Osteoblast (primary cell): ENCODE measurements around the gene ICAM4. TPM values are rescaled to one million over a fixed set of nuclear protein-coding genes. Genes with fewer than 3 reads are reported as not detected.
"Not testable (repeated sequence)": the region's sequence is repeated elsewhere in the genome, so short reads cannot be mapped to it uniquely, and the experiment has no call there.

ENCODE experiments used
- DNase-seq: peaks from one replicate; pipeline ENCODE4 v3.0.0; 2011; ENCODE audit warnings: low spot score, mixed read lengths; ENCODE audit not compliant: insufficient read length; ENCODE audit errors: missing footprints
- H2AFZ ChIP-seq: 2 replicates; pipeline ENCODE4 v1.6.0; 2011; ENCODE audit warnings: mild to moderate bottlenecking, low read length
- H3K27ac ChIP-seq: 2 replicates; pipeline ENCODE4 v1.5.1; 2011; ENCODE audit warnings: mild to moderate bottlenecking, low read depth, low read length, moderate library complexity
- H3K27me3 ChIP-seq: 2 replicates; pipeline ENCODE4 v1.6.0; 2012; ENCODE audit warnings: mild to moderate bottlenecking, control low read depth, inconsistent platforms, low read length, moderate library complexity; ENCODE audit not compliant: insufficient read depth
- H3K36me3 ChIP-seq: 2 replicates; pipeline ENCODE4 v1.5.1; 2011; ENCODE audit warnings: mild to moderate bottlenecking, low read length, control low read depth, moderate library complexity; ENCODE audit not compliant: insufficient read depth
- H3K4me1 ChIP-seq: 2 replicates; pipeline ENCODE4 v1.5.1; 2011; ENCODE audit warnings: mild to moderate bottlenecking, low read length, control low read depth, moderate library complexity; ENCODE audit not compliant: insufficient read depth
- H3K4me2 ChIP-seq: 2 replicates; pipeline ENCODE4 v1.6.0; 2011; ENCODE audit warnings: mild to moderate bottlenecking, low read length; ENCODE audit not compliant: insufficient read depth
- H3K4me3 ChIP-seq: fragments of 200-600 bp; sonication (generic); 3 replicates; pipeline ENCODE4 v1.5.1; 2012; ENCODE audit warnings: mild to moderate bottlenecking, low read length, inconsistent platforms; ENCODE audit not compliant: insufficient read depth
- H3K79me2 ChIP-seq: 2 replicates; pipeline ENCODE4 v1.6.0; 2012; ENCODE audit warnings: mild to moderate bottlenecking, low read length, control low read depth, inconsistent platforms; ENCODE audit not compliant: insufficient read depth
- H3K9me3 ChIP-seq: 2 replicates; pipeline ENCODE4 v1.5.1; 2011; ENCODE audit warnings: low read depth, low read length, control low read depth
- H4K20me1 ChIP-seq: 2 replicates; pipeline ENCODE4 v1.6.0; 2012; ENCODE audit warnings: mild to moderate bottlenecking, low read length, control low read depth; ENCODE audit not compliant: insufficient read depth
- small RNA-seq: library from RNA; depleted of rRNA; stranded (forward); fragments of <200 nt; gene quantifications from one replicate; pipeline ENCODE3, GENCODE V24; 2012
- total RNA-seq: library from RNA; depleted of rRNA; stranded (reverse); fragments of >200 nt; gene quantifications from 2 replicates; pipeline ENCODE4 v1.2.3, GENCODE V29; 2012
- TF ChIP-seq, protein P1 (sequence below): IDR thresholded peaks from 2 replicates; pipeline ENCODE4 v1.5.1; 2011; ENCODE audit warnings: mild to moderate bottlenecking, low read depth, low read length, moderate library complexity; ENCODE audit errors: extremely low read depth

Gene ICAM4
- total RNA-seq, 1 donor, result under 0.01 TPM

GRCh38 chr19:10333758-10334587 lies 47.2 kb downstream of the ICAM4 start:
- DNase-seq, result peak; percentile 74

GRCh38 chr19:10334588-10335351 lies 48.0 kb downstream of the ICAM4 start:
- TF ChIP-seq, protein P1, sequence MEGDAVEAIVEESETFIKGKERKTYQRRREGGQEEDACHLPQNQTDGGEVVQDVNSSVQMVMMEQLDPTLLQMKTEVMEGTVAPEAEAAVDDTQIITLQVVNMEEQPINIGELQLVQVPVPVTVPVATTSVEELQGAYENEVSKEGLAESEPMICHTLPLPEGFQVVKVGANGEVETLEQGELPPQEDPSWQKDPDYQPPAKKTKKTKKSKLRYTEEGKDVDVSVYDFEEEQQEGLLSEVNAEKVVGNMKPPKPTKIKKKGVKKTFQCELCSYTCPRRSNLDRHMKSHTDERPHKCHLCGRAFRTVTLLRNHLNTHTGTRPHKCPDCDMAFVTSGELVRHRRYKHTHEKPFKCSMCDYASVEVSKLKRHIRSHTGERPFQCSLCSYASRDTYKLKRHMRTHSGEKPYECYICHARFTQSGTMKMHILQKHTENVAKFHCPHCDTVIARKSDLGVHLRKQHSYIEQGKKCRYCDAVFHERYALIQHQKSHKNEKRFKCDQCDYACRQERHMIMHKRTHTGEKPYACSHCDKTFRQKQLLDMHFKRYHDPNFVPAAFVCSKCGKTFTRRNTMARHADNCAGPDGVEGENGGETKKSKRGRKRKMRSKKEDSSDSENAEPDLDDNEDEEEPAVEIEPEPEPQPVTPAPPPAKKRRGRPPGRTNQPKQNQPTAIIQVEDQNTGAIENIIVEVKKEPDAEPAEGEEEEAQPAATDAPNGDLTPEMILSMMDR, result no peak
- DNase-seq, result peak; percentile 99
- H2AFZ ChIP-seq, result peak overlapping the region; percentile 96

More at GRCh38 chr19:10333758-10334587, 47.2 kb downstream of the ICAM4 start:
- TF ChIP-seq, protein P1, result no peak
- H3K4me1 ChIP-seq, result peaks cover 22% of the 10 kb centered on the region
- peak overlapping the region; percentile 96 for H2AFZ ChIP-seq
- peak overlapping the region; percentile 99 for H3K4me3 ChIP-seq
- peak overlapping the region; percentile 96 for H3K27ac ChIP-seq
- no peaks in the 10 kb centered on the region for H3K9me3 ChIP-seq
- peaks cover 26% of the 10 kb centered on the region for H4K20me1 ChIP-seq
- peaks cover 42% of the 10 kb centered on the region for H3K79me2 ChIP-seq
- peaks cover 15% of the 10 kb centered on the region for H3K36me3 ChIP-seq
- peak overlapping the region; percentile 99 for H3K4me2 ChIP-seq
- no peaks in the 10 kb centered on the region for H3K27me3 ChIP-seq

DNA sequence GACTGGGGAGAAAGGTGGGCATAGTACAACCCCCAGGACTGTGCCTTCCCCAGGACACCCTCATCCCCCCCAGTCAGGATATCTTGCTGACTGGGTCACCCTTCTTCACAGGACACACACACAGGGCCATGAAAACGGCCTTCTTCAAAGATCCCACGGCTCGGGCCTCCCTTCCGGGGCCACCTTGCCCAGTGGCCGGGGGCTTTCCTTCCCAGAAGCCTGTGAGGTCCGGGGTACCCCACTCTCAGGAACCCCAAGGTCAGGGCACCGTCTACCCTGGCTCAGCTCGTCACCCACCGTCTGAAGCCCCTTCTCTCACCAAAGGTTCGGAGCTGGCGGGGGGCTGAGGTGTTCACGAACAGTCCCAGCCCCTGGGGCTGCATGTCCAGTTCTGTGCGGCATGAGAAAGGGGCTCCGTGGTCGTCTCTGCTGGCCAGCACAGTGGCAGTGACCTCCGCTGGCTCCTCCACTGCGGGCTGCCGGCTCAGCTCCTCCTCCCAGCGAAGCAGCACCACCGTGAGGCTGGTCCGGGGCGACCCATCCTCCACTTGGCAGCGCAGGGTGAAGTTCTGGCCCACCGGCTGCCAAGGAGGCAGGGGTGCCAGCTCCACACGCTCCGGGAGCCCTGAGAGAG lies 48.7 kb downstream of the ICAM4 start:
- TF ChIP-seq, protein P1, result no peak
- Histone ChIP-seq H3K4me1 (peaks cover 22% of the 10 kb centered on the region), H3K4me2 (peak overlapping the region; percentile 99), H3K9me3 (no peaks in the 10 kb centered on the region), H3K4me3 (peak overlapping the region; percentile 99), H4K20me1 (peaks cover 15% of the 10 kb centered on the region), H3K27me3 (no peaks in the 10 kb centered on the region), H3K27ac (no peak overlapping the region), H3K36me3 (peaks cover 2% of the 10 kb centered on the region), H3K79me2 (peaks cover 28% of the 10 kb centered on the region), H2AFZ (peak overlapping the region; percentile 96)
- DNase-seq, result no peak

More at GRCh38 chr19:10334588-10335351, 48.0 kb downstream of the ICAM4 start:
- H3K79me2 ChIP-seq, result peaks cover 34% of the 10 kb centered on the region
- H3K4me2 ChIP-seq, result peak overlapping the region; percentile 99
- H3K4me3 ChIP-seq, result peak overlapping the region; percentile 99
- no peaks in the 10 kb centered on the region for H3K9me3 ChIP-seq
- peaks cover 9% of the 10 kb centered on the region for H3K36me3 ChIP-seq
- peaks cover 22% of the 10 kb centered on the region for H3K4me1 ChIP-seq
- H3K27me3 ChIP-seq, result no peaks in the 10 kb centered on the region
- peak overlapping the region; percentile 60 for H3K27ac ChIP-seq
- H4K20me1 ChIP-seq, result peaks cover 20% of the 10 kb centered on the region

GRCh38 chr19:10336725-10337124 lies 50.0 kb downstream of the ICAM4 start:
- not testable (repeated sequence) for H2AFZ ChIP-seq, H3K9me3 ChIP-seq, H3K27ac ChIP-seq, H3K36me3 ChIP-seq, H3K4me3 ChIP-seq, DNase-seq, H3K4me2 ChIP-seq, H3K27me3 ChIP-seq
- Histone ChIP-seq H3K4me1 (peaks cover 21% of the 10 kb centered on the region), H4K20me1 (peaks cover 11% of the 10 kb centered on the region), H3K79me2 (peaks cover 18% of the 10 kb centered on the region)

Small RNA genes within 50 kb of the gene (small RNA-seq; reads per million reads assigned to genes)
- gene AC011511.1, result not detected
- not detected for gene AC011511.4

Other genes with a start within 250 kb of the ICAM4 start
- gene SHFL, start 200.6 kb upstream of the ICAM4 start, total RNA-seq, result 20.6 and 22.4 TPM in 2 replicates
- not detected in 2 replicates for gene ANGPTL6, start 184.3 kb upstream of the ICAM4 start, total RNA-seq
- gene PPAN, start 180.6 kb upstream of the ICAM4 start, total RNA-seq, result 19.2 and 20.9 TPM in 2 replicates
- 2.1 and 2.2 TPM in 2 replicates for gene P2RY11, start 175.3 kb upstream of the ICAM4 start, total RNA-seq
- 226 and 252 TPM in 2 replicates for gene EIF3G, start 167.1 kb upstream of the ICAM4 start, total RNA-seq
- gene DNMT1, start 92.0 kb upstream of the ICAM4 start, total RNA-seq, result 24.2 and 33.7 TPM in 2 replicates
- gene S1PR2, start 55.6 kb upstream of the ICAM4 start, total RNA-seq, result 9.4 and 14.1 TPM in 2 replicates
- 37.1 and 37.3 TPM in 2 replicates for gene MRPL4, start 34.7 kb upstream of the ICAM4 start, total RNA-seq
- gene ICAM1, start 15.8 kb upstream of the ICAM4 start, total RNA-seq, result 25.6 and 35.5 TPM in 2 replicates
- under 0.01 TPM in 1 of 2 replicates, not detected in the other for gene ICAM5, start 3.0 kb downstream of the ICAM4 start, total RNA-seq
- 0.59 and 0.72 TPM in 2 replicates for gene ZGLP1, start 22.9 kb downstream of the ICAM4 start, total RNA-seq
- 14.7 and 17.7 TPM in 2 replicates for gene FDX2, start 29.1 kb downstream of the ICAM4 start, total RNA-seq
- gene RAVER1, start 46.6 kb downstream of the ICAM4 start, total RNA-seq, result 8.0 TPM in 2 replicates
- 3.2 and 3.6 TPM in 2 replicates for gene ICAM3, start 52.7 kb downstream of the ICAM4 start, total RNA-seq
- 52.5 and 72.7 TPM in 2 replicates for gene TYK2, start 93.6 kb downstream of the ICAM4 start, total RNA-seq
- gene CDC37, start 116.6 kb downstream of the ICAM4 start, total RNA-seq, result 131 and 154 TPM in 2 replicates
- 5.1 and 8.3 TPM in 2 replicates for gene PDE4A, start 133.6 kb downstream of the ICAM4 start, total RNA-seq
- 64.8 and 77.1 TPM in 2 replicates for gene KEAP1, start 216.4 kb downstream of the ICAM4 start, total RNA-seq
- 0.29 and 0.36 TPM in 2 replicates for gene S1PR5, start 230.5 kb downstream of the ICAM4 start, total RNA-seq